Left hindlimb (tissue), 1 donor: ENCODE results near the gene TYW5.

Experiments used
- DNase-seq: peaks from one replicate; pipeline ENCODE4 v3.0.0-alpha.2; 2018

Gene TYW5

GRCh38 chr2:199973703-199974102 is 18.4 kb upstream of the TYW5 start:
- DNase-seq = no peak

GRCh38 chr2:199972088-199972626 is 16.9 kb upstream of the TYW5 start:
- DNase-seq = no peak

- no peak for DNase-seq
These were observed 12.8 kb upstream of the TYW5 start for GRCh38 chr2:199968126-199968525.

DNA sequence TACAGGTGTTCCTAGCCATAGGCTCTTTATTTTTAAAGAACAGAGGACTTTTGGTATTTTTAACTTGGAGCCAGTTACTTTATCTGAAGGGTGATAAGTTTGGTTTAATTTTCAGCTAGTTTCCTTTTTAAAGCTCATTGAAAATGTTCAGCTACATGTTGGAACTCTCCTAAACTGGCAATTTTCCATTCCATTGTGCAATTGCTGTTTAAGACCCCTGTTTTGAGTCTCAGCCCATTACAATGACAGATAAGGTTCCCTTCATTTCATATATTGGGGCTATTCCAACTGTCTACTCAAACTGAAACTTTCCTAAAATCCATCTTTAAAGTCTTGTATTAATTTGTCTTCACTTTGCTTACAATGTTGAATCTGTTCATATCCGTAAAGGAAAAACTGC is 11.7 kb upstream of the TYW5 start:
- DNase-seq = no peak

GRCh38 chr2:199966405-199966804 is 11.1 kb upstream of the TYW5 start:
- DNase-seq = no peak

DNA sequence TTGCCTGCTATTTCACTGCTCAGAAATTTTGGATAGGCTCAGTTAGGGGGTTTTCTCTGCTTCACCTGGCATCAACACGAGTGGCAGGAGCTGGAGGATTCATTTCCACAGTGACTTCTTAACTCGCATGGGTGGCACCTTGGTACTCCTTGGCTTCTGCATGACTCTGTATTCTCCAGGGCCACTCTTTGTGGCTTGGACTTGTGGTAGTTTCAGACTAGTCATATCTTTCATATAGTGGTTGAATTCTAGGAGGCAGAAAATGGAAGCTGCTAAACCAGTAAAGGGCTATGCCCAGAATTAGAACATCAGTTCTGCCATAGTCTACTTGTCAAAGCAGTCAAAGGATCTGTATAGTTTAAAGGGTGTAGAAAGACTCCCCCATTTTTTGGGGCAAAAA is 6.9 kb upstream of the TYW5 start:
- DNase-seq = no peak

- no peak for DNase-seq
These were observed 2.7 kb upstream of the TYW5 start for GRCh38 chr2:199958014-199958413.

- DNase-seq = no peak
These were observed 730 bp upstream of the TYW5 start for GRCh38 chr2:199956062-199956380.

GRCh38 chr2:199955007-199955338 is 318 bp downstream of the TYW5 start:
- no peak for DNase-seq

DNA sequence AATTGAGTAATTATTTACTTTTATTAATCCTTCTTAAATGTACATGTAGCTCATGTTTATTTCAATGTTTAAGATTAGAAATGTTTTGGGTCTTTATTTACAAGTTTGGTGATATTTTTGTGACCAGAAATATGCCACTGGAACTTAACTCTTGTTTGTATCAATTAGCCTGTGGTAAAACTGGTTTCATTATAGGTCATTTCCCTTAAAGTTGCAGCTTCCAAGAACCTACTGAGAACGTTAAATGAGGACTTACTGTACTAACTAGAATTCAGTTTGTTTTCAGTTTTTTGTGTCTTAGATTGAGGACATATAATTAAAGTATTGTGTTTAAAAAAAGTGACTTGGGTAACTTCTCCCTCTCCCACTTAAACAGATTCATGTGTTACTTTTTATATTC is 4.3 kb downstream of the TYW5 start:
- DNase-seq = no peak

GRCh38 chr2:199950396-199950795 is 4.9 kb downstream of the TYW5 start:
- DNase-seq = no peak

DNA sequence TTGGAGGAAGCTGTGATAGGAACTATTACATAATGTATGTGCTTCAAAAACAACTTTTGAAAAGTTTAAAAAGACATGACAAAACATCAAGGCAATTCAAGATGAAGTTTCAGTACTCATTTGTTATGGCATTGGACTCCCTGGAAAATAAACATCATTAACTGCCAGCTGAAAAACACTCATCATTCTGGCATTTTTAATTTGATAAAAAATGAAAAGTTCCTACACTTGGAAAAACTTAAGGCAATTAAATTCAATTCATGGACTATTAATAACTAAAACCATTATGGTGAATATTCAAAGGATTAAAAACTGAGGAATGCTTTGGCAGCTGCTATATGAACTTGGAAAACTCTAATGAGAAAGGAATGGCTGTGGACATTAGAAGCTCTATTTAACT is 8.5 kb downstream of the TYW5 start:
- no peak for DNase-seq

DNA sequence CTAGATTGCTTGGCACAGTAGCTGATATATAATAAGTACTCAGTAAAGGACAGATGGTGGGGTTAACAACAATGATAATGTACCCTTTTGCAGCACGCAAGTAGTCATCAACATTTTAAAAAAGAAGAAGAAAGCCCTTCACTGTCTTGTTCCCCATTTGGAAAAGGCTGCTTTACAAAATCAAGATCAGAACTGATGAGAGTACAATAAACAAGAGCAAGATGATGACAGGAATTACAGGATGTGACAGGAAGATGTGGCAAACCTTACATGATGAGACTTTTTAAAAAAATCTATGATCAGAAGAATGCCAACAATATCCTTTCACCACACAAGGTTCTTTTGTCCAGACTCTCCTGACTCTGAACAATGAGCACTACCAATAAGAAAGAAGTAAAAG is 9.1 kb downstream of the TYW5 start:
- DNase-seq = no peak

DNA sequence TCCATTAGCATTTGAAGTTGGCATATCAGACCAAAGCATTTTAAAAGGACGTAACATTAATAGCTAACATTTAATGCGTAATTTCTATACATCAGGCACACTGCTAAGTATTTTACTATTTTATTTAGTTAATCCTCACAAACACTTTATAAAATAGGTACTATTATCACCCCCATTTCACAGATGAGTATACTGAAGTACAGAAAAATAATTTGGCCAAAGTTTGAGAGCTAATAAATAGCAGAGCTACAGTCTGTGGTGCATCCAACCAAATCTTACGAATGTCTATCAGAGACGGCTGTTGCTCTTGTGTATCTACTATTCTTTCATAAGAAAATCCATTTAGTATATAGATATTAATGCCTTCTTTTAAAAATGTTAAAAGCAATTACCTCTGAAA is 11.9 kb downstream of the TYW5 start:
- DNase-seq = no peak

DNA sequence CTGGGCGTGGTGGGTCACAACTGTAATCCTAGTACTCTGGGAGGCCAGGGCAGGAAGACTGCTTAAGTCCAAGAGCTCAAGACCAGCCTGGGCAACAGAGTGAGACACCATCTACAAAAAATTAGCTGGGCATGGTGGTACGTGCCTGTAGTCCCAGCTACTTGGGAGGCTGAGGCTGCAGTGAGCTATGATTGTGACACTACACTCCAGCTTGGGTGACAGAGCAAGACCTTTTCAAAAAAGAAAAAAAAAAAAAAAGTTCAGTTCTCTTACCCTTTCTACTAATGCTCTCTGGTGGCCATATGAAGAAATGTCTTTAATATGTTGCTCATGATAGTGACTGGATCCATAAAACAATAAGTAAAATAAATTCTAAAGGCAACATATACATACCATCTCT is 14.9 kb downstream of the TYW5 start:
- DNase-seq = no peak

- no peak for DNase-seq
These were observed 18.7 kb downstream of the TYW5 start for GRCh38 chr2:199936554-199936953.

DNA sequence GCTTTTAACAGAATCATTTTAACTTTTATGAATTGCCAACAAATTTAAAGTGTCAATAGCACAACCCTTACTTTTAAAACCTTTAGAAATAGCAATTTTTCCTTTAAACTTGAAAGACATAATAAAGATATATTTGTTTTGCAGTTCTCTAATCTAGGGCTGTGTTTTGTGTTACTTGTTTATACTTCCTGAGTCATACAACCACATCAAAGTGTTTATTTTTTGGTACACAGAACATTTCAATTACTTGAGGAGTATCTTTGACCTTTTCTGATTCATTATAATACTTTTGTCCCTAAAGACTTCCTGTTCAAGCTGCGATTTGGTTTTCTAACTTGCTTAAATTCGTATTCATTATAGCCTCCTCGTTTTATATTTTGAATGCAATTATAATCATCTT is 21.8 kb downstream of the TYW5 start:
- DNase-seq = no peak

GRCh38 chr2:199932312-199932855 is 22.9 kb downstream of the TYW5 start:
- peak; percentile 46 for DNase-seq

- no peak for DNase-seq
These were observed 26.0 kb downstream of the TYW5 start for GRCh38 chr2:199929262-199929661.

DNA sequence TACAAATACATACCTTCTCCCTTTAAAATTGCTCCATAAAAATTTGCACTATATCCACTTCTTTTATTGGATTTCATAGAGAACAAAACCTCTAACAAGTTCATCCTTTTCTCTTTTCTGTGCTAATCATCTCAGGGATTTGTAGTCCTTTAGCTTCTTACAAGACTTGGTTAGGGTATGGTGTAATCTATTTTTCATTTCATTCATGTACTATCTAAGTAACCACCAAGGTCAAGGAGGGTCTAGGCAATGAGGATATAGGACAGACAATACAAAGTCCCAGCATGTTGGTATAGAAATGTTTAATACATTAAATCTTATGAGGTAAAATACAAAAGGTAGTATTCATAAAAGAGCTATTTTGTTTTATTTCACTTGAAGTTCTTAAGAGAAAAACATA is 26.7 kb downstream of the TYW5 start:
- no peak for DNase-seq

DNA sequence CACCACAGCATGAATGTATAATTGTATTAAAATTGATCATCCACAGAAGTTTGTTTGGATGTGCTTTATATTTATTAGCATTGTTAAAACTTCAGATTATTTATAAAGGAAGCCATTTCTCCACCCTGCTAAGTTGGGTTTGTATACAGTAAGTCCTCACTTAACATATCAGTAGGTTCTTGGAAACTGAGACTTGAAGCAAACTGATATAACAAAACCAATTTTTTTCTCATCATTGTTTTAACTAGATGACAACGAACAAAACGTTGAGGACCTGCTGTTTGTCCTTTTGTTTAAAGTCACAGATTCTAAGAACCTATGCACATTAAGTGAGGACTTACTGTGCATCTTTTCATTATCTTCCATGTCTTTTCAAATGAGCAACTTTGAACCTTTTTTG is 27.1 kb downstream of the TYW5 start:
- no peak for DNase-seq

DNA sequence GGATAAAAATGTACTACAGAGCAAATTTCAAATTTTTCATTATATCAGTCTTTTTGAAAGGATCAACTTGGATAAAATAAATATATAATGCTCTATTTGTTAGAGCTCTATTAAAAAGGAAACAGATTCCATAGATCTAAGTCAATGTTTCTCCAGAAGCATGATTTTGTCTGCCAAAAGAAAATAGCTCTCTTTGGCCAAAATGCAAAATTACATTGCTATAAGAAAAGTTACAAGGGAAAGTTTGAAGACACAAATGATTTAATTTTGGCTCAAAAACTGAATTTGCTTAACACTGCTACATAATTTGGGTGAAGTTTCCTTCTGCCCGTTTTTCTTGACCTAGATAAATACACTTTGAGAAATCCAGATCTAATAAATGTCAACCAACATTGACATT is 28.5 kb downstream of the TYW5 start:
- no peak for DNase-seq

DNA sequence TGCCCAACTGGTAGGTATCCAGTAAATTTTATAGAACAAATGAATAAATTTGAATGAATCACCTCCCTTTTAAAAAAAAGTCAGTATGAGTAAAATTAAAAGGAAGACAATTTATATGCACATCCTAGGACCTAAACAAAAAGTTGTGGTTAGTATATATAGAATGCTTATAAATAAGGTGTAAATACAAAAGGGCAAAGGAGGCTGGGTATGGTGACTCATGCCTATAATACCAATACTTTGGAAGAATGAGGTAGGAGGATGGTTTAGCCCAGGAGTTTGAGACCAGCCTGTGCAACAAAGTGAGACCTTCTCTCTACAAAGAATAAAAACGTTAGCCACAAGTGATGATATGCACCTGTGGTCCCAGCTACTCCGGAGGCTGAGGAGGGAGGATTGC is 31.4 kb downstream of the TYW5 start:
- DNase-seq = no peak

- DNase-seq = no peak
These were observed 32.4 kb downstream of the TYW5 start for GRCh38 chr2:199922856-199923255.

- DNase-seq = no peak
These were observed 38.3 kb downstream of the TYW5 start for GRCh38 chr2:199916980-199917379.

DNA sequence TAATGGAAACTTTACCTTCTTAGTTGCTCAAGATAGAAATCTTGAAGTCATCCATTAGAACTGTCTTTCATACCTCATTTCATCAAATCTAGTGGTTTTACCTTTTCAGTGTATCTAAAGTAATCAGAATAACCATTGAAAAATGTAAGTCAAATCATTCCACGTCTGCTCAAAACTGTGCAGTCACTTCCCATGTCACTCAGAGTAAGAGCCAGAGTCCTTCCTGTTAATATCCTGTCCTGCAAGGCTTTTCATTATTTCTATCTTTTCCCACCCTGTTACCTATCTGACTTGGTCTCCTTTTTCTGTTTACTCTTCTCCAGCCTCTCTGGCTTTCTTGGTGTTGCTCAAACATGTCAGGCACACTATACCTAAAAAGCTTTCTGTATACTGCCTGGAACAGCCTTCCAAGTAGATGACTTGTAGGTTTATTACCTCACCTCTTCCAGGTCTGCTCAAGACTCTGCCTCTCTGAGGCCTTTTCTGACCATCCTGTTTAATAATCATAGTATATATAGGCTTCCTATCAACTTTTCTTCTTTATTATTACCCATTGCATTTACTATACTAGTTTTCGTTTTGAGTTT is 40.8 kb downstream of the TYW5 start:
- no peak for DNase-seq
